GM23338 (cell line): ENCODE results near the gene ITIH5. TPM values are rescaled to one million over a fixed set of nuclear protein-coding genes. Genes with fewer than 3 reads are reported as not detected.

Experiments used
- ATAC-seq: fragments of 200-7000 bp; cut with Tn5 transposase; 3 replicates; pipeline ENCODE4 v1.9.1; 2020
- DNase-seq: peaks from one replicate; pipeline ENCODE4 v3.0.0-alpha.2; 2015; ENCODE audit warnings: low spot score
- H2AFZ ChIP-seq: fragments of 200-600 bp; sonication (generic); 2 replicates; pipeline ENCODE4 v1.8.0; 2016; ENCODE audit warnings: antibody characterized with exemption, mild to moderate bottlenecking, moderate library complexity
- H3F3A ChIP-seq: fragments of 200-600 bp; sonication (generic); replicated peaks from 2 replicates; pipeline ENCODE4 v1.8.0; 2017; ENCODE audit warnings: antibody characterized with exemption, mixed run types, low read depth
- H3K27ac ChIP-seq: fragments of 200-600 bp; sonication (generic); 2 replicates; pipeline ENCODE4 v1.6.1; 2016; ENCODE audit warnings: low read depth
- H3K27me3 ChIP-seq: fragments of 200-600 bp; sonication (generic); 2 replicates; pipeline ENCODE4 v1.8.0; 2016; ENCODE audit warnings: mild to moderate bottlenecking, mixed run types, moderate library complexity; ENCODE audit not compliant: insufficient read depth
- H3K36me3 ChIP-seq: fragments of 200-600 bp; sonication (generic); 2 replicates; pipeline ENCODE4 v1.8.0; 2016; ENCODE audit warnings: mild to moderate bottlenecking; ENCODE audit not compliant: insufficient read depth
- H3K4me1 ChIP-seq: fragments of 200-600 bp; sonication (generic); 2 replicates; pipeline ENCODE4 v1.8.0; 2016; ENCODE audit warnings: mild to moderate bottlenecking, moderate library complexity; ENCODE audit not compliant: insufficient read depth
- H3K4me2 ChIP-seq: fragments of 200-600 bp; sonication (generic); 2 replicates; pipeline ENCODE4 v1.7.1; 2017; ENCODE audit warnings: mixed run types
- H3K4me3 ChIP-seq: fragments of 200-600 bp; sonication (generic); 2 replicates; pipeline ENCODE4 v1.6.1; 2016; ENCODE audit warnings: mixed run types
- H3K79me2 ChIP-seq: fragments of 200-600 bp; sonication (generic); replicated peaks from 2 replicates; pipeline ENCODE4 v1.8.0; 2017; ENCODE audit warnings: mild to moderate bottlenecking; ENCODE audit not compliant: insufficient read depth
- H3K9me2 ChIP-seq: fragments of 200-600 bp; sonication (generic); 2 replicates; pipeline ENCODE4 v1.8.0; 2017; ENCODE audit not compliant: insufficient read depth
- H4K20me1 ChIP-seq: fragments of 200-600 bp; sonication (generic); replicated peaks from 2 replicates; pipeline ENCODE4 v1.8.0; 2017; ENCODE audit warnings: mild to moderate bottlenecking; ENCODE audit not compliant: insufficient read depth
- H3K27ac Mint-ChIP-seq: 2 replicates; pipeline ENCODE4 v1.8.0; 2020; ENCODE audit warnings: inconsistent platforms, mild to moderate bottlenecking, moderate library complexity, mixed read lengths
- H3K27me3 Mint-ChIP-seq: 3 replicates; pipeline ENCODE4 v1.8.0; 2022; ENCODE audit warnings: low read depth, mild to moderate bottlenecking, moderate library complexity, mixed read lengths, inconsistent platforms; ENCODE audit not compliant: insufficient read depth, poor library complexity
- H3K36me3 Mint-ChIP-seq: 3 replicates; pipeline ENCODE4 v1.8.0; 2021; ENCODE audit warnings: low read depth, mild to moderate bottlenecking, inconsistent platforms, moderate library complexity, mixed read lengths
- H3K4me1 Mint-ChIP-seq: 3 replicates; pipeline ENCODE4 v1.8.0; 2020; ENCODE audit warnings: mild to moderate bottlenecking, inconsistent platforms, mixed read lengths
- H3K4me3 Mint-ChIP-seq: 3 replicates; pipeline ENCODE4 v1.8.0; 2021; ENCODE audit warnings: moderate library complexity, mild to moderate bottlenecking, inconsistent platforms, mixed read lengths
- H3K9me3 Mint-ChIP-seq: 3 replicates; pipeline ENCODE4 v1.8.0; 2020; ENCODE audit warnings: moderate library complexity, mild to moderate bottlenecking, inconsistent platforms, mixed read lengths
- CREB1 ChIP-seq: fragments of 250-450 bp; sonication (Bioruptor Pico); IDR thresholded peaks from 2 replicates; pipeline ENCODE4 v1.5.0; 2020; ENCODE audit warnings: low read depth, mild to moderate bottlenecking, moderate library complexity
- EZH2 ChIP-seq: fragments of 200-600 bp; sonication (generic); IDR thresholded peaks from one replicate; pipeline ENCODE4 v1.8.0; 2017; ENCODE audit warnings: antibody characterized with exemption, mild to moderate bottlenecking, low read depth; ENCODE audit not compliant: unreplicated experiment
- EZH2phosphoT487 ChIP-seq: fragments of 200-600 bp; sonication (generic); IDR thresholded peaks from one replicate; pipeline ENCODE4 v1.8.1; 2018; ENCODE audit warnings: antibody characterized with exemption; ENCODE audit not compliant: unreplicated experiment
- JUNB ChIP-seq: IDR thresholded peaks from one replicate; pipeline ENCODE4 v1.6.1; 2016; ENCODE audit warnings: antibody characterized with exemption; ENCODE audit not compliant: unreplicated experiment
- NANOG ChIP-seq: IDR thresholded peaks from 2 replicates; pipeline ENCODE4 v1.6.1; 2016; ENCODE audit warnings: antibody characterized with exemption, borderline replicate concordance
- POLR2AphosphoS5 ChIP-seq: IDR thresholded peaks from 2 replicates; pipeline ENCODE4 v1.6.1; 2016; ENCODE audit warnings: antibody characterized with exemption, low read depth
- STAT1 ChIP-seq: IDR thresholded peaks from one replicate; pipeline ENCODE4 v1.6.1; 2016; ENCODE audit warnings: antibody characterized with exemption; ENCODE audit not compliant: unreplicated experiment
- ZNF331 ChIP-seq: fragments of 250-450 bp; sonication (Bioruptor Pico); IDR thresholded peaks from 2 replicates; pipeline ENCODE4 v1.5.0; 2020; ENCODE audit warnings: low read depth, mild to moderate bottlenecking, moderate library complexity
- polyA plus RNA-seq: library from polyadenylated mRNA; unstranded; fragments of >200 nt; fragmentation: Nextera tagmentation; extraction: Ambion mirVana; gene quantifications from 2 replicates; pipeline ENCODE4 v1.2.1, GENCODE V29; 2016
- total RNA-seq: library from RNA; depleted of rRNA; stranded (reverse); fragments of >200 nt; shearing (Covaris generic); gene quantifications from 2 replicates; pipeline ENCODE4 v1.2.3, GENCODE V29; 2014
- TF ChIP-seq, protein P1 (sequence below): IDR thresholded peaks from one replicate; pipeline ENCODE4 v1.6.1; 2018; ENCODE audit warnings: antibody characterized with exemption; ENCODE audit not compliant: unreplicated experiment
- TF ChIP-seq, protein P2 (sequence below): IDR thresholded peaks from 2 replicates; pipeline ENCODE4 v1.6.1; 2016; ENCODE audit warnings: antibody characterized with exemption
- TF ChIP-seq, protein P3 (sequence below): fragments of 250-450 bp; sonication (Bioruptor Pico); IDR thresholded peaks from 2 replicates; pipeline ENCODE4 v1.5.0; 2020; ENCODE audit warnings: mild to moderate bottlenecking, moderate library complexity
- TF ChIP-seq, protein P4 (sequence below), 2 experiments: fragments of 200-600 bp in 1 of 2; sonication (generic) in 1 of 2; conservative IDR thresholded peaks; 2 replicates each; pipeline versions ENCODE4 v1.5.1 to v1.6.1; 2016 to 2017; ENCODE audit warnings: antibody characterized with exemption in 2 of 2, low read depth in 2 of 2, mild to moderate bottlenecking in 2 of 2, moderate library complexity in 1 of 2

ITIH5 gene
- total and polyA plus RNA-seq, 2 experiments from 2014 or later = 0.99 to 2.2 TPM

DNA sequence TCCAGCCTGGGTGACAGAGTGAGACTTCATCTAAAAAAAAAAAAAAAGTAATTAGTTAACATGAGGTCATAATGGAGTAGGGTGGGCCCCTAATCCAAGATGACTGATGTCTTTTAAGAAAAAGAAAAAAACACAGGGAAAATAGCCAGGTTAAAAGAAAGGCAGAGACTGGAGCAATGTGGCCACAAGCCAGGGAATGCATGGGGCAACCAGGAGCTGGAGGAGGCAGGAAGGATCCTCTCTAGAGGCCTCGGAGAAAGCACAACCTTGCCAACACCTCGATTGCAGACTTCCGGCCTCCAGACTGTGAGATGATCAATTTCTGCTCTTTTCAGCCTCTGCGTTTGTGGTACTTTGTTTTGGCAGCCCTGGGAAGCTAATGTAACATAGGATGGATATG lies 121.5 kb downstream of the ITIH5 start:
- Histone ChIP-seq H3K4me3 (no peak overlapping the region), H3K36me3 (no peaks in the 10 kb centered on the region), H4K20me1 (no peaks in the 10 kb centered on the region), H3F3A (no peaks in the 10 kb centered on the region), H2AFZ (no peak overlapping the region), H3K9me2 (peaks cover 5% of the 10 kb centered on the region; the same call in 1 of the 2 replicates), H3K4me1 (peaks cover 9% of the 10 kb centered on the region; the same call in 1 of the 2 replicates), H3K79me2 (no peaks in the 10 kb centered on the region), H3K27ac (no peak overlapping the region), H3K27me3 (no peaks in the 10 kb centered on the region), H3K4me2 (no peak overlapping the region)
- no peaks in the 10 kb centered on the region for H3K9me3 Mint-ChIP-seq
- peaks cover 15% of the 10 kb centered on the region for H3K27me3 Mint-ChIP-seq
- no peak overlapping the region for H3K4me3 Mint-ChIP-seq
- no peak for ATAC-seq
- no peak overlapping the region for H3K27ac Mint-ChIP-seq
- no peak for TF ChIP-seq STAT1
- TF ChIP-seq EZH2phosphoT487 = no peak
- TF ChIP-seq, protein P1, sequence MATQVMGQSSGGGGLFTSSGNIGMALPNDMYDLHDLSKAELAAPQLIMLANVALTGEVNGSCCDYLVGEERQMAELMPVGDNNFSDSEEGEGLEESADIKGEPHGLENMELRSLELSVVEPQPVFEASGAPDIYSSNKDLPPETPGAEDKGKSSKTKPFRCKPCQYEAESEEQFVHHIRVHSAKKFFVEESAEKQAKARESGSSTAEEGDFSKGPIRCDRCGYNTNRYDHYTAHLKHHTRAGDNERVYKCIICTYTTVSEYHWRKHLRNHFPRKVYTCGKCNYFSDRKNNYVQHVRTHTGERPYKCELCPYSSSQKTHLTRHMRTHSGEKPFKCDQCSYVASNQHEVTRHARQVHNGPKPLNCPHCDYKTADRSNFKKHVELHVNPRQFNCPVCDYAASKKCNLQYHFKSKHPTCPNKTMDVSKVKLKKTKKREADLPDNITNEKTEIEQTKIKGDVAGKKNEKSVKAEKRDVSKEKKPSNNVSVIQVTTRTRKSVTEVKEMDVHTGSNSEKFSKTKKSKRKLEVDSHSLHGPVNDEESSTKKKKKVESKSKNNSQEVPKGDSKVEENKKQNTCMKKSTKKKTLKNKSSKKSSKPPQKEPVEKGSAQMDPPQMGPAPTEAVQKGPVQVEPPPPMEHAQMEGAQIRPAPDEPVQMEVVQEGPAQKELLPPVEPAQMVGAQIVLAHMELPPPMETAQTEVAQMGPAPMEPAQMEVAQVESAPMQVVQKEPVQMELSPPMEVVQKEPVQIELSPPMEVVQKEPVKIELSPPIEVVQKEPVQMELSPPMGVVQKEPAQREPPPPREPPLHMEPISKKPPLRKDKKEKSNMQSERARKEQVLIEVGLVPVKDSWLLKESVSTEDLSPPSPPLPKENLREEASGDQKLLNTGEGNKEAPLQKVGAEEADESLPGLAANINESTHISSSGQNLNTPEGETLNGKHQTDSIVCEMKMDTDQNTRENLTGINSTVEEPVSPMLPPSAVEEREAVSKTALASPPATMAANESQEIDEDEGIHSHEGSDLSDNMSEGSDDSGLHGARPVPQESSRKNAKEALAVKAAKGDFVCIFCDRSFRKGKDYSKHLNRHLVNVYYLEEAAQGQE = no peak
- no peak for TF ChIP-seq EZH2
- TF ChIP-seq JUNB = no peak
- TF ChIP-seq, protein P2, sequence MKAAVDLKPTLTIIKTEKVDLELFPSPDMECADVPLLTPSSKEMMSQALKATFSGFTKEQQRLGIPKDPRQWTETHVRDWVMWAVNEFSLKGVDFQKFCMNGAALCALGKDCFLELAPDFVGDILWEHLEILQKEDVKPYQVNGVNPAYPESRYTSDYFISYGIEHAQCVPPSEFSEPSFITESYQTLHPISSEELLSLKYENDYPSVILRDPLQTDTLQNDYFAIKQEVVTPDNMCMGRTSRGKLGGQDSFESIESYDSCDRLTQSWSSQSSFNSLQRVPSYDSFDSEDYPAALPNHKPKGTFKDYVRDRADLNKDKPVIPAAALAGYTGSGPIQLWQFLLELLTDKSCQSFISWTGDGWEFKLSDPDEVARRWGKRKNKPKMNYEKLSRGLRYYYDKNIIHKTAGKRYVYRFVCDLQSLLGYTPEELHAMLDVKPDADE = no peak
- no peak for TF ChIP-seq ZNF331
- TF ChIP-seq CREB1 = no peak
- no peak for TF ChIP-seq NANOG
- TF ChIP-seq, protein P3, sequence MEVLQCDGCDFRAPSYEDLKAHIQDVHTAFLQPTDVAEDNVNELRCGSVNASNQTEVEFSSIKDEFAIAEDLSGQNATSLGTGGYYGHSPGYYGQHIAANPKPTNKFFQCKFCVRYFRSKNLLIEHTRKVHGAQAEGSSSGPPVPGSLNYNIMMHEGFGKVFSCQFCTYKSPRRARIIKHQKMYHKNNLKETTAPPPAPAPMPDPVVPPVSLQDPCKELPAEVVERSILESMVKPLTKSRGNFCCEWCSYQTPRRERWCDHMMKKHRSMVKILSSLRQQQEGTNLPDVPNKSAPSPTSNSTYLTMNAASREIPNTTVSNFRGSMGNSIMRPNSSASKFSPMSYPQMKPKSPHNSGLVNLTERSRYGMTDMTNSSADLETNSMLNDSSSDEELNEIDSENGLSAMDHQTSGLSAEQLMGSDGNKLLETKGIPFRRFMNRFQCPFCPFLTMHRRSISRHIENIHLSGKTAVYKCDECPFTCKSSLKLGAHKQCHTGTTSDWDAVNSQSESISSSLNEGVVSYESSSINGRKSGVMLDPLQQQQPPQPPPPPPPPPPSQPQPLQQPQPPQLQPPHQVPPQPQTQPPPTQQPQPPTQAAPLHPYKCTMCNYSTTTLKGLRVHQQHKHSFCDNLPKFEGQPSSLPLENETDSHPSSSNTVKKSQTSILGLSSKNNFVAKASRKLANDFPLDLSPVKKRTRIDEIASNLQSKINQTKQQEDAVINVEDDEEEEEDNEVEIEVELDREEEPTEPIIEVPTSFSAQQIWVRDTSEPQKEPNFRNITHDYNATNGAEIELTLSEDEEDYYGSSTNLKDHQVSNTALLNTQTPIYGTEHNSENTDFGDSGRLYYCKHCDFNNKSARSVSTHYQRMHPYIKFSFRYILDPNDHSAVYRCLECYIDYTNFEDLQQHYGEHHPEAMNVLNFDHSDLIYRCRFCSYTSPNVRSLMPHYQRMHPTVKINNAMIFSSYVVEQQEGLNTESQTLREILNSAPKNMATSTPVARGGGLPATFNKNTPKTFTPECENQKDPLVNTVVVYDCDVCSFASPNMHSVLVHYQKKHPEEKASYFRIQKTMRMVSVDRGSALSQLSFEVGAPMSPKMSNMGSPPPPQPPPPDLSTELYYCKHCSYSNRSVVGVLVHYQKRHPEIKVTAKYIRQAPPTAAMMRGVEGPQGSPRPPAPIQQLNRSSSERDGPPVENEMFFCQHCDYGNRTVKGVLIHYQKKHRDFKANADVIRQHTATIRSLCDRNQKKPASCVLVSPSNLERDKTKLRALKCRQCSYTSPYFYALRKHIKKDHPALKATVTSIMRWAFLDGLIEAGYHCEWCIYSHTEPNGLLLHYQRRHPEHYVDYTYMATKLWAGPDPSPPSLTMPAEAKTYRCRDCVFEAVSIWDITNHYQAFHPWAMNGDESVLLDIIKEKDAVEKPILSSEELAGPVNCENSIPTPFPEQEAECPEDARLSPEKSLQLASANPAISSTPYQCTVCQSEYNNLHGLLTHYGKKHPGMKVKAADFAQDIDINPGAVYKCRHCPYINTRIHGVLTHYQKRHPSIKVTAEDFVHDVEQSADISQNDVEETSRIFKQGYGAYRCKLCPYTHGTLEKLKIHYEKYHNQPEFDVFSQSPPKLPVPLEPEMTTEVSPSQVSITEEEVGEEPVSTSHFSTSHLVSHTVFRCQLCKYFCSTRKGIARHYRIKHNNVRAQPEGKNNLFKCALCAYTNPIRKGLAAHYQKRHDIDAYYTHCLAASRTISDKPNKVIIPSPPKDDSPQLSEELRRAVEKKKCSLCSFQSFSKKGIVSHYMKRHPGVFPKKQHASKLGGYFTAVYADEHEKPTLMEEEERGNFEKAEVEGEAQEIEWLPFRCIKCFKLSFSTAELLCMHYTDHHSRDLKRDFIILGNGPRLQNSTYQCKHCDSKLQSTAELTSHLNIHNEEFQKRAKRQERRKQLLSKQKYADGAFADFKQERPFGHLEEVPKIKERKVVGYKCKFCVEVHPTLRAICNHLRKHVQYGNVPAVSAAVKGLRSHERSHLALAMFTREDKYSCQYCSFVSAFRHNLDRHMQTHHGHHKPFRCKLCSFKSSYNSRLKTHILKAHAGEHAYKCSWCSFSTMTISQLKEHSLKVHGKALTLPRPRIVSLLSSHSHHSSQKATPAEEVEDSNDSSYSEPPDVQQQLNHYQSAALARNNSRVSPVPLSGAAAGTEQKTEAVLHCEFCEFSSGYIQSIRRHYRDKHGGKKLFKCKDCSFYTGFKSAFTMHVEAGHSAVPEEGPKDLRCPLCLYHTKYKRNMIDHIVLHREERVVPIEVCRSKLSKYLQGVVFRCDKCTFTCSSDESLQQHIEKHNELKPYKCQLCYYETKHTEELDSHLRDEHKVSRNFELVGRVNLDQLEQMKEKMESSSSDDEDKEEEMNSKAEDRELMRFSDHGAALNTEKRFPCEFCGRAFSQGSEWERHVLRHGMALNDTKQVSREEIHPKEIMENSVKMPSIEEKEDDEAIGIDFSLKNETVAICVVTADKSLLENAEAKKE (CRISPR knock-in tag) = no peak
- no peak for TF ChIP-seq POLR2AphosphoS5
- TF ChIP-seq, protein P4, sequence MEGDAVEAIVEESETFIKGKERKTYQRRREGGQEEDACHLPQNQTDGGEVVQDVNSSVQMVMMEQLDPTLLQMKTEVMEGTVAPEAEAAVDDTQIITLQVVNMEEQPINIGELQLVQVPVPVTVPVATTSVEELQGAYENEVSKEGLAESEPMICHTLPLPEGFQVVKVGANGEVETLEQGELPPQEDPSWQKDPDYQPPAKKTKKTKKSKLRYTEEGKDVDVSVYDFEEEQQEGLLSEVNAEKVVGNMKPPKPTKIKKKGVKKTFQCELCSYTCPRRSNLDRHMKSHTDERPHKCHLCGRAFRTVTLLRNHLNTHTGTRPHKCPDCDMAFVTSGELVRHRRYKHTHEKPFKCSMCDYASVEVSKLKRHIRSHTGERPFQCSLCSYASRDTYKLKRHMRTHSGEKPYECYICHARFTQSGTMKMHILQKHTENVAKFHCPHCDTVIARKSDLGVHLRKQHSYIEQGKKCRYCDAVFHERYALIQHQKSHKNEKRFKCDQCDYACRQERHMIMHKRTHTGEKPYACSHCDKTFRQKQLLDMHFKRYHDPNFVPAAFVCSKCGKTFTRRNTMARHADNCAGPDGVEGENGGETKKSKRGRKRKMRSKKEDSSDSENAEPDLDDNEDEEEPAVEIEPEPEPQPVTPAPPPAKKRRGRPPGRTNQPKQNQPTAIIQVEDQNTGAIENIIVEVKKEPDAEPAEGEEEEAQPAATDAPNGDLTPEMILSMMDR (conservative IDR thresholded peaks at IDR 0.05; ENCODE audit: low read depth in 2 of 2) = no peak
- H3K36me3 Mint-ChIP-seq = no peaks in the 10 kb centered on the region
- peaks cover 17% of the 10 kb centered on the region for H3K4me1 Mint-ChIP-seq
- no peak for DNase-seq
